GM12892 (cell line): ENCODE measurements around the gene P2RX2.

Experiments
- POLR2A ChIP-seq: IDR thresholded peaks from 2 replicates; pipeline ENCODE4 v1.6.1; 2011; ENCODE audit warnings: low read depth, low read length, control low read depth
- POLR2AphosphoS5 ChIP-seq: IDR thresholded peaks from 2 replicates; pipeline ENCODE4 v1.6.1; 2011; ENCODE audit warnings: low read depth, low read length, control low read depth
- TAF1 ChIP-seq: IDR thresholded peaks from 2 replicates; pipeline ENCODE4 v1.6.1; 2011; ENCODE audit warnings: low read depth, mild to moderate bottlenecking, control low read depth, low read length, borderline replicate concordance

DNA sequence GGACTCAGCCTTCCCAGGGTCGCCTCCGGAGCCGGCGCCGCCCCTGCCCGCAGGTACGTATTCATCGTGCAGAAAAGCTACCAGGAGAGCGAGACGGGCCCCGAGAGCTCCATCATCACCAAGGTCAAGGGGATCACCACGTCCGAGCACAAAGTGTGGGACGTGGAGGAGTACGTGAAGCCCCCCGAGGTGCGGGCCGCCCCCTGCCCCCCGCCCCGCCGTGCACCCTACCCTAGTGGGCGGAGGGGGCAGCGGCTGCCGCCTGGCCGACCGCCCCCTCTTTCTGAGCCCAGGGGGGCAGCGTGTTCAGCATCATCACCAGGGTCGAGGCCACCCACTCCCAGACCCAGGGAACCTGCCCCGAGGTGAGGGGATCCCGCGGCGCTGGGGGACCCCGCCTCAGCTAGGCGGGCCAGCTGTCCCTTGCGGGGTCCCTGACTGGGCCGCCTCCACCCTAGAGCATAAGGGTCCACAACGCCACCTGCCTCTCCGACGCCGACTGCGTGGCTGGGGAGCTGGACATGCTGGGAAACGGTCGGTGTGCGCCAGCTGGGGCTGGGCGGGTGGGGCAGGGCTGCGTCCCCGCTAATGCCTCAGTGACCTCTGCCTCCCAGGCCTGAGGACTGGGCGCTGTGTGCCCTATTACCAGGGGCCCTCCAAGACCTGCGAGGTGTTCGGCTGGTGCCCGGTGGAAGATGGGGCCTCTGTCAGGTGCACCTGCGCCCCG lies 973 bp downstream of the P2RX2 start:
- TF ChIP-seq POLR2A (no peak), POLR2AphosphoS5 (no peak), TAF1 (no peak)
